Lower leg skin (tissue), 4 donors: ENCODE results near the gene SMIM29. TPM values are rescaled to one million over a fixed set of nuclear protein-coding genes. Genes with fewer than 3 reads are reported as not detected.
A peak's percentile ranks its signal among the peaks of the same experiment; 100 is the strongest.

Experiments used
- DNase-seq, 2 donors: peaks; one replicate each; pipeline ENCODE4 v3.0.0-alpha.2; 2019; ENCODE audit warnings: low spot score in 2 of 2
- H3K4me3 ChIP-seq: fragments of 200-600 bp; sonication (generic); 2 replicates; pipeline ENCODE4 v1.5.1; 2017; ENCODE audit warnings: mild to moderate bottlenecking, low read depth; ENCODE audit not compliant: poor library complexity, severe bottlenecking
- POLR2A ChIP-seq, 2 donors: fragments of 450-650 bp; IDR thresholded peaks; one replicate each; pipeline ENCODE4 v1.6.1; 2016 to 2017; ENCODE audit warnings: antibody characterized with exemption in 2 of 2, mild to moderate bottlenecking in 1 of 2, moderate library complexity in 1 of 2
- WGBS, 2 donors: methylation state at CpG; one replicate each; pipeline ENCODE4 v1.1.5; 2018; 5-methylcytosine and 5-hydroxymethylcytosine counted together
- intact Hi-C: fragments of 100-400 bp; cut with DNase I; formaldehyde crosslinking; loops from one replicate; pipeline ENCODE4 v1.15.0; 2023; ENCODE audit warnings: low total_unique reads
- total RNA-seq, 4 donors: library from RNA; depleted of rRNA; stranded (reverse); fragments of >200 nt; gene quantifications; one replicate each; pipeline ENCODE4 v1.1.0, GENCODE V29; 2016
- TF ChIP-seq, protein P1 (sequence below), 3 donors: fragments of 450-650 bp; IDR thresholded peaks; one replicate each; pipeline ENCODE4 v1.5.1; 2016; ENCODE audit warnings: antibody characterized with exemption in 3 of 3, mild to moderate bottlenecking in 3 of 3, moderate library complexity in 2 of 3

The SMIM29 gene
- 10 to 100 TPM; 34.3 to 92.2 (median 57.1) TPM for total RNA-seq

DNA sequence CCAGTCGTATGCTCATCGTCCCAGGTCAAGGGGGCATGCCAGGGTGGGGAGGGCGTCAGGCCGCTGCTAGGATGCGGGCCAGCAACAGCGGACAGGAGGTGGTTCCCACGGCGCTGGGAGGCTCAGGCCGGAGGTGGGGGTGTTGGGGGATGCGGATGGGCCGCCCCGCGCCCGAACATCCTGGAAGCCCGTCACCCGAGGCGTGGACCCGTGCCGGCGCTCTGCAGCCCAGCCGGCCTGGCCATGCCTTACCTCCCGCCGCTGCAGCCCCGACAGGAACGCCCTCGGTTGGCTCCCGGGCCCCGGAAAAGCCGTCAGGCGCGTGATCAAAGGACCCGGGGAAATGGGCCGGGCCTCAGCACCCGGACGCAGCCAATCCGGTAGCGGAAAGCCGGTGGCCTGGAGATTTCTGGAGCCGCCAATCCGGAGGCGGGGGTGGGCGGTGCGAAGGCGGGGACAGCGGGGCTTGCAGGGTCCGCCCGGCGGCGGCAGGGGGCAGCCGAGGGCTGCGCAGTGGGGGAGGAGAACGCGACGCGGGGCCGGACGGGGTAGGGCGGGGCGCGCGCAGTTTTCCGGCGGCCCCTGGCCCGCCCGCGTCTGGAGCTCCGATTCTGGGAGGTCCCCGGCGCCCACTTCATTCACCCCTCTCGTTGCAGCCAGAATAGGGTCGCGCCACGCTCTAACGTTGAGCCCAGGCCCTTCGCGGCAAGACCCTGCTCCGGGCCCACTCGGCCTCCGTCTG, at the start of gene SMIM29:
TSS of gene SMIM29 (minus strand) at position 280 of the 742 bp plus-strand sequence. CDS start 1,215 bp downstream, outside the sequence.
- 0 to 1% methylated on average over 39 to 40 of the region's 79 CpGs for WGBS, 2 donors
- TF ChIP-seq, protein P1, sequence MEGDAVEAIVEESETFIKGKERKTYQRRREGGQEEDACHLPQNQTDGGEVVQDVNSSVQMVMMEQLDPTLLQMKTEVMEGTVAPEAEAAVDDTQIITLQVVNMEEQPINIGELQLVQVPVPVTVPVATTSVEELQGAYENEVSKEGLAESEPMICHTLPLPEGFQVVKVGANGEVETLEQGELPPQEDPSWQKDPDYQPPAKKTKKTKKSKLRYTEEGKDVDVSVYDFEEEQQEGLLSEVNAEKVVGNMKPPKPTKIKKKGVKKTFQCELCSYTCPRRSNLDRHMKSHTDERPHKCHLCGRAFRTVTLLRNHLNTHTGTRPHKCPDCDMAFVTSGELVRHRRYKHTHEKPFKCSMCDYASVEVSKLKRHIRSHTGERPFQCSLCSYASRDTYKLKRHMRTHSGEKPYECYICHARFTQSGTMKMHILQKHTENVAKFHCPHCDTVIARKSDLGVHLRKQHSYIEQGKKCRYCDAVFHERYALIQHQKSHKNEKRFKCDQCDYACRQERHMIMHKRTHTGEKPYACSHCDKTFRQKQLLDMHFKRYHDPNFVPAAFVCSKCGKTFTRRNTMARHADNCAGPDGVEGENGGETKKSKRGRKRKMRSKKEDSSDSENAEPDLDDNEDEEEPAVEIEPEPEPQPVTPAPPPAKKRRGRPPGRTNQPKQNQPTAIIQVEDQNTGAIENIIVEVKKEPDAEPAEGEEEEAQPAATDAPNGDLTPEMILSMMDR (IDR thresholded peaks at IDR 0.05) = no peak
- peak in 1 of 2 donors; percentile 52 for TF ChIP-seq POLR2A (IDR thresholded peaks at IDR 0.05)
- H3K4me3 ChIP-seq = peak within 1 kb of the TSS; percentile 58
- DNase-seq = peak; percentile 94 to 99
- intact Hi-C loops = loop anchor here (10.0 kb wide), 1 partner anchor 166 kb away; no protein-coding TSS in a partner anchor

DNA sequence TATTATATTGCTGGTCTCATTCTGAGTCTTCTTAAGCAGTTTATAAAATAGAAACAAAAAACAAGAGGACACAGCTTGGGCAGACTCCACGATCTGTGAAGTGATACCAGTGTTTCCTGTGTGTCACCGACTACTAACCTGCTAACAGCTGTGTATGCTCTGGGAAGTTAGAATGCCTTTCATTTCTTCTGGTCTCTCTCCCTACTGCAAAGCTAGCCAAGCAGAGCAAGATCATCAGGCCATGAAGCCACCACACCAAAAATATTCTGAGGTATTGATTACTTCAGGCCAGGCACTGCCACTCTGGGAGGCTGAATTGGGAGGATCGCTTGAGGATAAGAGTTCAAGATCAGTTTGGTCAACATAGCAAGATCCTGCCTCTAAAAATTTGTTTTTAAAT, 46.9 kb upstream of the SMIM29 start:
- no peak for TF ChIP-seq POLR2A (IDR thresholded peaks at IDR 0.05)
- TF ChIP-seq, protein P1 (IDR thresholded peaks at IDR 0.05) = no peak
- 75 to 85% methylated on average over 3 of the region's 3 CpGs for WGBS, 2 donors
- no peak for DNase-seq
- intact Hi-C loops = no loop called here
- no peak overlapping the region for H3K4me3 ChIP-seq

DNA sequence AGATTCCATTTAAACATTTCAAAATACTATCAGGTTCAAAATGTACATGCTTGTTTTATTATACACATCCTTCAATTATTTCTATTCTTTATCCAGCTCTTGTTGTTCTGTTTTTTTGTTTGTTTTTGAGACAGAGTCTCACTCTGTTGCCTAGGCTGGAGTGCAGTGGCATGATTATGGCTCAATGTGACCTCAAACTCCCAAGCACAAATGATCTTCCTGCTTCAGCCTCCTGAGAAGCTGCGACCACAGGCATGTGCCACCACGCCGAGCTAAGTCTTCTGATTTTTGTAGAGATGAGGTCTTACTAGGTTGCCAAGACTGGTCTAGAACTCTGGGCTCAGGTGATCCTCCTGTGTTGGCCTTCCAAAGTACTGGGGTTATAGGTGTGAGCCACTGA, 44.1 kb upstream of the SMIM29 start:
- TF ChIP-seq, protein P1 (IDR thresholded peaks at IDR 0.05) = no peak
- no peak for TF ChIP-seq POLR2A (IDR thresholded peaks at IDR 0.05)
- WGBS, 2 donors = 92 to 97% methylated on average over 3 of the region's 3 CpGs

DNA sequence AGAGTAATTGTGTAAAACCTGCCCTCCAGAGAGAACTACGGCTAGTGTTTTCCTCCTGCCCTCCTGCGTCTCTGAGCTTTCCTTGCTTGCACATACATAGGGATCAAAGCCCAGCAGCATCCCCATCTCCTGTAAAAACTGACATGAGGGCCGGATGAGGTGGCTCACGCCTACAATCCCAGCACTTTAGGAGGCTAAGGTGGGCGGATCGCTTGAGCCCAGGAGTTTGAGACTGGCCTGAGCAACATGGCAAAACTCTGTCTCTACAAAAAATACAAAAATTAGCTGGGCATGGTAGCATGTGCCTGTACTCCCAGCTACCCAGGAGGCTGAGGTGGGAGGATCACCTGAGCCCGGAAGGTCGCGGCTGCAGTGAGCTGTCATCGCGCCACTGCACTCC, 40.3 kb upstream of the SMIM29 start:
- DNase-seq = no peak
- intact Hi-C loops = no loop called here
- no peak for TF ChIP-seq POLR2A (IDR thresholded peaks at IDR 0.05)
- TF ChIP-seq, protein P1 (IDR thresholded peaks at IDR 0.05) = no peak
- no peak overlapping the region for H3K4me3 ChIP-seq
- 92 to 93% methylated on average over 11 of the region's 11 CpGs for WGBS, 2 donors

More for the DNA sequence above, 44.1 kb upstream of the SMIM29 start:
- H3K4me3 ChIP-seq = no peak overlapping the region
- intact Hi-C loops = no loop called here
- no peak for DNase-seq

DNA sequence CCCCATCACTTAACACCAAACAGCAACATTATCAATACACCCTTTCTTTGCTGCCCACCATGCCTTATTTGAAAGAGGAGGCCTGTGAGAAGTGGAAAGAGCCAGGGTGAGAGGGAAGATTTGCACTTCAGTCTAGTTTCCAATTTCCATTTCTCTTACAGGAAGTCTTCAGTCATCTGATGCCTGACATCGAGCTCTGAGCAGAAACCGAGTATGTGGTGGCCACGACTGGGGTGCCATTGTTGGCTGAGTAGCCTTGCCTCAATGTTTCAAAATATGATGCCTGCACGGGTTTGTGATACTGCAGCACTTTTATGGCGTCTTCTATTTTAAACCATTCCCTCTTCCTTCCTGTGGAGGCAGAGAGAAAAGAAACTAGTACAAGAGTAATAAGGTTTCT, 39.8 kb upstream of the SMIM29 start:
- no peak overlapping the region for H3K4me3 ChIP-seq
- intact Hi-C loops = no loop called here
- TF ChIP-seq, protein P1 (IDR thresholded peaks at IDR 0.05) = no peak
- no peak for TF ChIP-seq POLR2A (IDR thresholded peaks at IDR 0.05)
- WGBS, 2 donors = 63 to 73% methylated on average over 5 of the region's 5 CpGs
- no peak for DNase-seq
